GM12892 (cell line): ENCODE data around the gene TRMO.

Source experiments
- POLR2A ChIP-seq: IDR thresholded peaks from 2 replicates; pipeline ENCODE4 v1.6.1; 2011; ENCODE audit warnings: low read depth, low read length, control low read depth
- POLR2AphosphoS5 ChIP-seq: IDR thresholded peaks from 2 replicates; pipeline ENCODE4 v1.6.1; 2011; ENCODE audit warnings: low read depth, low read length, control low read depth
- TAF1 ChIP-seq: IDR thresholded peaks from 2 replicates; pipeline ENCODE4 v1.6.1; 2011; ENCODE audit warnings: low read depth, mild to moderate bottlenecking, control low read depth, low read length, borderline replicate concordance

DNA sequence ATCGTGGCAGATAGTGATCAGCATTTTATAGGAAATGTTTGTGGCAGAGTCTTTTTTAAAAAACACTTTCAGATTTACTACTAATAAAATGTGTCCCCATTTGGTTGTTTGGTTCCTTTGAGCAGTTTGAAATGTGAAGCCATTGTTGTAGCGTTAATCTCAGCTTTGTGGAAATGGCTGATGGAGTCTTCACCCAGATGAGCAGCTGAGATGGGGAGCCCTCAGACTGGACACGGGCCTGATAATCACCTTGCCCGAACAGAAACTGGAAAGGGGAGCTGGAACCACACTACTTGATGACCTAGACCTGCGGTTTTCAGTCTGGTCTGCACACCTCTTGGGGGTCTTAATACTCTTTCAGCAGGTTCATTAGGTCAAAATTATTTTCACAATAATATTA is 40.3 kb upstream of the TRMO start:
- no peak for TF ChIP-seq POLR2A
- TF ChIP-seq TAF1: no peak
- TF ChIP-seq POLR2AphosphoS5: no peak
